Measurements from ENCODE around the gene TAC3.

DNA sequence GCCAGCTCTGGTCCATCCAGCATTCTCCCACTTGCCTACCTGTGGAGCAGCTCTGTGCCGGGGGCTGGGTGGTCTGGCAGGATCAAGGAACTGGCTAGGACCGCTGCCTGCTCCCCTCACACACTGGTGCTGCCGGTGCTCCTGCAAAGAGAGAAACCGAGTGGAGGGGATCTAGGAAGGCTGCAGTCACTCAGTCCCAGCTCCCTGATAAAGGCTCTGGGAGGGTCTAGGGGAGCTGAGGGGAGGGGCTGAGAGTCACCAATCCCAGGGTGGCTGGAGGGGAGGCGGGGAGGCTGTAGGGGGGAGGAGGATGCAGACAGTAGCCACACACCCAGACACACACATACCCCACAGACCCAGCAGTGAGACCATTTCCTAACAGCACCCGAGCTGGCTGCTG is at the start of gene TAC3:
- TF ChIP-seq RCOR1 (IDR thresholded peaks at IDR 0.05; ENCODE audit: insufficient replicate concordance, low read length) (no peak), MAFK (IDR thresholded peaks at IDR 0.05; ENCODE audit: low read depth, low read length) (no peak), MAZ (IDR thresholded peaks at IDR 0.05; ENCODE audit: borderline replicate concordance, low read depth, low read length) (no peak), POLR2A (IDR thresholded peaks at IDR 0.05; ENCODE audit: low read depth, low read length) (no peak), RAD21 (IDR thresholded peaks at IDR 0.05; ENCODE audit: low read length) (no peak), MXI1 (IDR thresholded peaks at IDR 0.05; ENCODE audit: borderline replicate concordance, low read depth, low read length) (no peak), RFX5 (IDR thresholded peaks at IDR 0.05; ENCODE audit: low read depth, low read length) (no peak), CHD1 (IDR thresholded peaks at IDR 0.05; ENCODE audit: low read depth, low read length) (no peak)
- TF ChIP-seq, protein P1, sequence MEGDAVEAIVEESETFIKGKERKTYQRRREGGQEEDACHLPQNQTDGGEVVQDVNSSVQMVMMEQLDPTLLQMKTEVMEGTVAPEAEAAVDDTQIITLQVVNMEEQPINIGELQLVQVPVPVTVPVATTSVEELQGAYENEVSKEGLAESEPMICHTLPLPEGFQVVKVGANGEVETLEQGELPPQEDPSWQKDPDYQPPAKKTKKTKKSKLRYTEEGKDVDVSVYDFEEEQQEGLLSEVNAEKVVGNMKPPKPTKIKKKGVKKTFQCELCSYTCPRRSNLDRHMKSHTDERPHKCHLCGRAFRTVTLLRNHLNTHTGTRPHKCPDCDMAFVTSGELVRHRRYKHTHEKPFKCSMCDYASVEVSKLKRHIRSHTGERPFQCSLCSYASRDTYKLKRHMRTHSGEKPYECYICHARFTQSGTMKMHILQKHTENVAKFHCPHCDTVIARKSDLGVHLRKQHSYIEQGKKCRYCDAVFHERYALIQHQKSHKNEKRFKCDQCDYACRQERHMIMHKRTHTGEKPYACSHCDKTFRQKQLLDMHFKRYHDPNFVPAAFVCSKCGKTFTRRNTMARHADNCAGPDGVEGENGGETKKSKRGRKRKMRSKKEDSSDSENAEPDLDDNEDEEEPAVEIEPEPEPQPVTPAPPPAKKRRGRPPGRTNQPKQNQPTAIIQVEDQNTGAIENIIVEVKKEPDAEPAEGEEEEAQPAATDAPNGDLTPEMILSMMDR (conservative IDR thresholded peaks at IDR 0.05; ENCODE audit: low read depth, low read length) = no peak
- TF ChIP-seq, protein P2, sequence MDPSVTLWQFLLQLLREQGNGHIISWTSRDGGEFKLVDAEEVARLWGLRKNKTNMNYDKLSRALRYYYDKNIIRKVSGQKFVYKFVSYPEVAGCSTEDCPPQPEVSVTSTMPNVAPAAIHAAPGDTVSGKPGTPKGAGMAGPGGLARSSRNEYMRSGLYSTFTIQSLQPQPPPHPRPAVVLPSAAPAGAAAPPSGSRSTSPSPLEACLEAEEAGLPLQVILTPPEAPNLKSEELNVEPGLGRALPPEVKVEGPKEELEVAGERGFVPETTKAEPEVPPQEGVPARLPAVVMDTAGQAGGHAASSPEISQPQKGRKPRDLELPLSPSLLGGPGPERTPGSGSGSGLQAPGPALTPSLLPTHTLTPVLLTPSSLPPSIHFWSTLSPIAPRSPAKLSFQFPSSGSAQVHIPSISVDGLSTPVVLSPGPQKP (IDR thresholded peaks at IDR 0.05; ENCODE audit: borderline replicate concordance, low read depth, low read length) = no peak
- TF ChIP-seq, protein P3, sequence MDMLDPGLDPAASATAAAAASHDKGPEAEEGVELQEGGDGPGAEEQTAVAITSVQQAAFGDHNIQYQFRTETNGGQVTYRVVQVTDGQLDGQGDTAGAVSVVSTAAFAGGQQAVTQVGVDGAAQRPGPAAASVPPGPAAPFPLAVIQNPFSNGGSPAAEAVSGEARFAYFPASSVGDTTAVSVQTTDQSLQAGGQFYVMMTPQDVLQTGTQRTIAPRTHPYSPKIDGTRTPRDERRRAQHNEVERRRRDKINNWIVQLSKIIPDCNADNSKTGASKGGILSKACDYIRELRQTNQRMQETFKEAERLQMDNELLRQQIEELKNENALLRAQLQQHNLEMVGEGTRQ (IDR thresholded peaks at IDR 0.05; ENCODE audit: low read depth, low read length) = no peak
